H1 (cell line): ENCODE results near the gene PRKCZ. TPM values are rescaled to one million over a fixed set of nuclear protein-coding genes. Genes with fewer than 3 reads are reported as not detected.
A peak's percentile ranks its signal among the peaks of the same experiment; 100 is the strongest.

Experiments
- CTCF ChIA-PET: fragments of 300-600 bp; sonication (Branson Sonifier 250); formaldehyde crosslinking; loops from one replicate; lab custom pipeline; 2021; ENCODE audit not compliant: partially characterized antibody; lab: Charles Lee
- POLR2A ChIA-PET: fragments of 300-600 bp; sonication (Branson Sonifier 250); formaldehyde crosslinking; loops from one replicate; lab custom pipeline; 2021; ENCODE audit warnings: inconsistent platforms; ENCODE audit not compliant: partially characterized antibody; lab: Charles Lee
- DNase-seq, 2 experiments: peaks; one replicate each; pipeline versions ENCODE4 v3.0.0 to v3.0.0-alpha.2; 2010 to 2022; ENCODE audit warnings: low spot score in 2 of 2, low read depth in 1 of 2, mixed read lengths in 1 of 2
- FAIRE-seq: peaks from 2 replicates; lab custom pipeline; 2011; peaks lifted over from hg19 to GRCh38; lab: Jason Lieb, UNC
- H2AFZ ChIP-seq: 2 replicates; pipeline ENCODE4 v1.8.1; 2012; ENCODE audit warnings: low read length, inconsistent platforms
- H2AK5ac ChIP-seq: 2 replicates; pipeline ENCODE4 v1.6.1; 2013; ENCODE audit warnings: low read depth, low read length
- H2BK120ac ChIP-seq: replicated peaks from 2 replicates; pipeline ENCODE3; 2013; ENCODE audit warnings: low read depth, low read length, inconsistent platforms
- H2BK12ac ChIP-seq: 2 replicates; pipeline ENCODE4 v1.6.1; 2013; ENCODE audit warnings: low read depth, low read length
- H2BK15ac ChIP-seq: 2 replicates; pipeline ENCODE4 v1.6.1; 2013; ENCODE audit warnings: low read length
- H2BK20ac ChIP-seq: 2 replicates; pipeline ENCODE4 v1.6.1; 2013; ENCODE audit warnings: low read length
- H2BK5ac ChIP-seq: 2 replicates; pipeline ENCODE4 v1.6.1; 2013; ENCODE audit warnings: low read depth, low read length
- H3K14ac ChIP-seq: 2 replicates; pipeline ENCODE4 v1.6.1; 2013; ENCODE audit warnings: inconsistent platforms; ENCODE audit not compliant: insufficient read length
- H3K18ac ChIP-seq: 2 replicates; pipeline ENCODE4 v1.6.1; 2013; ENCODE audit warnings: low read length; ENCODE audit errors: extremely low read depth
- H3K23ac ChIP-seq: 2 replicates; pipeline ENCODE4 v1.6.1; 2013; ENCODE audit warnings: inconsistent platforms; ENCODE audit not compliant: insufficient read length
- H3K23me2 ChIP-seq: 2 replicates; pipeline ENCODE4 v1.6.1; 2013; ENCODE audit warnings: low read depth, low read length
- H3K27ac ChIP-seq: 2 replicates; pipeline ENCODE4 v1.6.1; 2011; ENCODE audit warnings: low read depth, low read length, inconsistent platforms
- H3K27me3 ChIP-seq, 4 experiments: replicated peaks in 1 of 4; 1 replicate in 1 of 4; 2 replicates in 3 of 4; pipeline versions ENCODE4 v1.6.1 to v1.8.1; 2011 to 2013; ENCODE audit warnings: low read length in 3 of 4, mild to moderate bottlenecking in 3 of 4, inconsistent platforms in 2 of 4, mixed read lengths in 2 of 4, moderate library complexity in 1 of 4; ENCODE audit not compliant: control insufficient read depth in 3 of 4, insufficient read depth in 3 of 4; ENCODE audit errors: extremely low read depth in 1 of 4
- H3K36me3 ChIP-seq, 4 experiments: 2 replicates each; pipeline versions ENCODE4 v1.6.1 to v1.8.1; 2011 to 2013; ENCODE audit warnings: mild to moderate bottlenecking in 4 of 4, low read length in 3 of 4, moderate library complexity in 2 of 4, control low read depth in 1 of 4, inconsistent platforms in 1 of 4; ENCODE audit not compliant: insufficient read depth in 4 of 4, control insufficient read depth in 2 of 4
- H3K4ac ChIP-seq: replicated peaks from 2 replicates; pipeline ENCODE3; 2013; ENCODE audit warnings: low read length, low read depth, mixed read lengths, inconsistent platforms; ENCODE audit not compliant: insufficient read length
- H3K4me1 ChIP-seq, 4 experiments: replicated peaks in 1 of 4; 1 replicate in 1 of 4; 2 replicates in 3 of 4; pipeline versions ENCODE4 v1.6.1 to v1.8.1; 2011 to 2013; ENCODE audit warnings: low read length in 3 of 4, inconsistent platforms in 2 of 4, mixed read lengths in 1 of 4; ENCODE audit not compliant: insufficient read depth in 4 of 4, control insufficient read depth in 3 of 4
- H3K4me2 ChIP-seq, 2 experiments: 2 replicates each; pipeline versions ENCODE4 v1.6.1 to v1.8.1; 2011 to 2013; ENCODE audit warnings: low read depth in 2 of 2, low read length in 2 of 2, control low read depth in 1 of 2, inconsistent platforms in 1 of 2, mild to moderate bottlenecking in 1 of 2; ENCODE audit not compliant: insufficient read depth in 1 of 2
- H3K4me3 ChIP-seq, 4 experiments: fragments of 200-600, 300-600 bp in 1 of 4; sonication (generic), shearing (Covaris generic), sonication (Bioruptor Twin) in 1 of 4; 2 replicates each; pipeline versions ENCODE4 v1.5.1 to v1.8.1; 2011 to 2016; ENCODE audit warnings: low read length in 4 of 4, low read depth in 3 of 4, control low read depth in 2 of 4, inconsistent platforms in 2 of 4, mild to moderate bottlenecking in 2 of 4, mixed read lengths in 1 of 4, moderate library complexity in 1 of 4; ENCODE audit not compliant: insufficient read depth in 2 of 4; ENCODE audit errors: extremely low read depth in 1 of 4
- H3K56ac ChIP-seq: replicated peaks from 2 replicates; pipeline ENCODE3; 2013; ENCODE audit warnings: low read depth, mild to moderate bottlenecking, mixed read lengths, low read length, inconsistent platforms; ENCODE audit not compliant: insufficient read length
- H3K79me1 ChIP-seq: 2 replicates; pipeline ENCODE4 v1.6.1; 2013; ENCODE audit warnings: low read depth, low read length, control low read depth
- H3K79me2 ChIP-seq, 2 experiments: 2 replicates each; pipeline versions ENCODE4 v1.6.1 to v1.8.1; 2012 to 2013; ENCODE audit warnings: low read length in 2 of 2, mild to moderate bottlenecking in 2 of 2, inconsistent platforms in 1 of 2; ENCODE audit not compliant: insufficient read depth in 2 of 2, control insufficient read depth in 1 of 2
- H3K9ac ChIP-seq, 4 experiments: replicated peaks in 1 of 4; 1 replicate in 1 of 4; 2 replicates in 3 of 4; pipeline versions ENCODE4 v1.6.1 to v1.8.1; 2011 to 2013; ENCODE audit warnings: low read depth in 3 of 4, low read length in 3 of 4, control low read depth in 2 of 4, mild to moderate bottlenecking in 2 of 4, moderate library complexity in 2 of 4, inconsistent platforms in 1 of 4; ENCODE audit errors: extremely low read depth in 1 of 4
- H3K9me3 ChIP-seq, 2 experiments: 2 replicates each; pipeline versions ENCODE4 v1.6.1 to v1.8.1; 2012 to 2013; ENCODE audit warnings: mild to moderate bottlenecking in 2 of 2, moderate library complexity in 2 of 2, control low read depth in 1 of 2, inconsistent platforms in 1 of 2, low read depth in 1 of 2, low read length in 1 of 2, mixed read lengths in 1 of 2; ENCODE audit not compliant: insufficient read depth in 2 of 2
- H4K20me1 ChIP-seq, 2 experiments: replicated peaks in 1 of 2; 2 replicates each; pipeline versions ENCODE3 to v1.8.1; 2011 to 2013; ENCODE audit warnings: inconsistent platforms in 2 of 2, low read length in 2 of 2, mild to moderate bottlenecking in 1 of 2; ENCODE audit not compliant: insufficient read depth in 2 of 2, control insufficient read depth in 1 of 2
- H4K5ac ChIP-seq: 2 replicates; pipeline ENCODE4 v1.6.1; 2013; ENCODE audit warnings: low read length, low read depth, mixed read lengths, inconsistent platforms; ENCODE audit not compliant: insufficient read length
- H4K8ac ChIP-seq: 2 replicates; pipeline ENCODE4 v1.8.0; 2013; ENCODE audit warnings: mild to moderate bottlenecking, moderate library complexity, low read length, inconsistent platforms; ENCODE audit not compliant: insufficient read depth; ENCODE audit errors: extremely low read depth
- H4K91ac ChIP-seq: replicated peaks from 2 replicates; pipeline ENCODE3; 2013; ENCODE audit warnings: low read length, mixed read lengths, inconsistent platforms; ENCODE audit not compliant: insufficient read length
- CBX8 ChIP-seq: fragments of 300-800, 300-1000 bp; sonication (generic); IDR thresholded peaks from 2 replicates; pipeline ENCODE4 v1.7.1; 2016; ENCODE audit warnings: low read depth, low read length, borderline replicate concordance
- CHD1 ChIP-seq: IDR thresholded peaks from 2 replicates; pipeline ENCODE4 v1.6.1; 2012; ENCODE audit warnings: low read depth, low read length, improper control_type of control experiment
- CTCF ChIP-seq, 3 experiments: IDR thresholded peaks; 1 replicate in 2 of 3; 2 replicates in 1 of 3; pipeline versions ENCODE4 v1.5.1 to v1.6.1; 2011; ENCODE audit warnings: low read length in 3 of 3, mild to moderate bottlenecking in 3 of 3, inconsistent platforms in 2 of 3, low read depth in 1 of 3, moderate library complexity in 1 of 3; ENCODE audit not compliant: insufficient read depth in 1 of 3; ENCODE audit errors: control extremely low read depth in 1 of 3
- RXRA ChIP-seq: IDR thresholded peaks from 2 replicates; pipeline ENCODE4 v1.6.1; 2011; ENCODE audit warnings: low read depth, mild to moderate bottlenecking, low read length, moderate library complexity; ENCODE audit not compliant: insufficient read depth
- TAF7 ChIP-seq: optimal IDR thresholded peaks from 2 replicates; pipeline ENCODE3; 2011; ENCODE audit warnings: low read depth, mild to moderate bottlenecking, inconsistent platforms, low read length, moderate library complexity, borderline replicate concordance
- ZNF274 ChIP-seq: IDR thresholded peaks from 2 replicates; pipeline ENCODE4 v1.7.0; 2012; ENCODE audit warnings: low read length, borderline replicate concordance; ENCODE audit errors: extremely low read depth
- WGBS, 2 experiments: shearing (Covaris generic) in 1 of 2; methylation state at CpG; one replicate each; pipeline versions ENCODE4 v1.1.6 to v1.1.7; 2013 to 2015; ENCODE audit warnings: low lambda C conversion rate in 2 of 2, mixed read lengths in 2 of 2, inconsistent platforms in 1 of 2, low coverage in 1 of 2, missing lambda C conversion rate in 1 of 2; ENCODE audit not compliant: insufficient replicate concordance in 2 of 2, insufficient coverage in 1 of 2, insufficient read length in 1 of 2; ENCODE audit errors: extremely low coverage in 1 of 2, missing lambda C conversion rate in 1 of 2; 5-methylcytosine and 5-hydroxymethylcytosine counted together
- polyA plus RNA-seq, 7 experiments: library from polyadenylated mRNA; depleted of rRNA in 3 of 7; stranded (reverse) in 5 of 7; unstranded in 2 of 7; fragments of >200 nt in 5 of 7; fragments of 200-250 nt in 2 of 7; gene quantifications; 1 replicate in 5 of 7; 2 replicates in 1 of 7; 4 replicates in 1 of 7; pipeline versions ENCODE4 v1.2.1 to v1.2.3, GENCODE V29; 2011 to 2013; ENCODE audit warnings: missing spikeins in 2 of 7, mixed read lengths in 2 of 7
- total RNA-seq: library from RNA; stranded (reverse); fragmentation: NEBNext Ultra II Directional; extraction: Animal tissue kit (Norgen Biotek cat#: 25700); gene quantifications from 2 replicates; pipeline ENCODE4 v1.2.1, GENCODE V29; 2021

PRKCZ gene
- total and polyA plus RNA-seq, 2 of the 8 experiments (the other 6 are each of a cell fraction or from before 2014, with no cell fraction given), result 37.4 to 45.1 TPM

- 71% methylated on average over 31 of the region's 32 CpGs; no CpG with 5 or more reads in 1 of the 2 experiments for WGBS, 2 experiments
Observed at GRCh38 chr1:2104621-2105427, 54.6 kb downstream of the PRKCZ start.

More at GRCh38 chr1:2104621-2105427, 54.6 kb downstream of the PRKCZ start:
- no peak overlapping the region for H3K4ac ChIP-seq
- H3K79me2 ChIP-seq, result no peaks in the 10 kb centered on the region
- no peak overlapping the region for H2BK20ac ChIP-seq
- peaks cover 5% of the 10 kb centered on the region for H3K79me1 ChIP-seq
- no peak for FAIRE-seq
- H3K4me1 ChIP-seq, result no peaks in the 10 kb centered on the region; a peak in 1 of 7 replicates
- H2BK12ac ChIP-seq, result no peak overlapping the region
- no peak overlapping the region for H2BK120ac ChIP-seq
- H4K20me1 ChIP-seq, result peaks cover 5 to 18% of the 10 kb centered on the region in 2 experiments
- no peak for DNase-seq
- 0 out of 2 replicates have a peak overlapping the region, but pooled peaks have one; percentile 44 for H2BK5ac ChIP-seq
- H3K9ac ChIP-seq, result no peak overlapping the region
- no peak overlapping the region for H3K4me2 ChIP-seq
- H2AK5ac ChIP-seq, result peak overlapping the region; percentile 82; the same call in 1 of the 2 replicates
- no peaks in the 10 kb centered on the region for H3K23me2 ChIP-seq
- ChIA-PET POLR2A (no interaction called here), CTCF (interaction anchor here (0.7 to 3.9 kb wide), 9 partner anchors 8 to 195 kb away, joined by 3 to 22 read pairs (median 5); no protein-coding TSS in a partner anchor)
- H3K18ac ChIP-seq, result no peak overlapping the region; the same call in 1 of the 2 replicates
- no peak overlapping the region for H3K4me3 ChIP-seq
- no peak overlapping the region; the same call in 1 of the 2 replicates for H4K8ac ChIP-seq
- no peak for TF ChIP-seq CBX8
- no peak for TF ChIP-seq CHD1
- TF ChIP-seq RXRA, result no peak
- TF ChIP-seq ZNF274, result no peak
- no peak for TF ChIP-seq TAF7
- TF ChIP-seq CTCF (IDR thresholded peaks at IDR 0.05; ENCODE audit: control extremely low read depth in 1 of 3, insufficient read depth in 1 of 3, low read depth in 1 of 3, low read length in 3 of 3), result peak in 2 of 3 experiments; percentile 34 to 55; a peak in 2 of 4 replicates
- H2AFZ ChIP-seq, result no peak overlapping the region
- H3K36me3 ChIP-seq, result peaks cover 0 to 7% (median 3%) of the 10 kb centered on the region in 4 experiments; a peak in 2 of 8 replicates
- no peak overlapping the region for H4K91ac ChIP-seq
- no peaks in the 10 kb centered on the region for H3K27me3 ChIP-seq
- H2BK15ac ChIP-seq, result no peak overlapping the region
- 0 out of 2 replicates have a peak overlapping the region, but pooled peaks have one; percentile 10 for H3K27ac ChIP-seq
- no peak overlapping the region for H4K5ac ChIP-seq
- H3K23ac ChIP-seq, result no peak overlapping the region
- no peaks in the 10 kb centered on the region for H3K9me3 ChIP-seq
- no peak overlapping the region for H3K56ac ChIP-seq
- no peak overlapping the region for H3K14ac ChIP-seq
